Mesothelial cell of epicardium (in vitro differentiated cells): Measurements from ENCODE around the gene AK9. TPM values are rescaled to one million over a fixed set of nuclear protein-coding genes. Genes with fewer than 3 reads are reported as not detected.

ENCODE experiments used
- DNase-seq, 2 experiments: peaks; one replicate each; pipeline ENCODE4 v3.0.0; 2021; ENCODE audit warnings: low spot score in 2 of 2; ENCODE audit not compliant: unreplicated experiment in 2 of 2
- H3K27ac Mint-ChIP-seq: 2 replicates; pipeline ENCODE4 v1.8.0; 2021; ENCODE audit warnings: mixed read lengths
- H3K27me3 Mint-ChIP-seq: 2 replicates; pipeline ENCODE4 v1.8.0; 2021; ENCODE audit warnings: low read depth, mixed read lengths
- H3K36me3 Mint-ChIP-seq: 2 replicates; pipeline ENCODE4 v1.8.0; 2021; ENCODE audit warnings: mixed read lengths
- H3K4me1 Mint-ChIP-seq: 2 replicates; pipeline ENCODE4 v1.8.0; 2021; ENCODE audit warnings: mixed read lengths
- H3K4me3 Mint-ChIP-seq: 2 replicates; pipeline ENCODE4 v1.8.0; 2021; ENCODE audit warnings: mild to moderate bottlenecking, moderate library complexity, mixed read lengths
- H3K9me3 Mint-ChIP-seq: 2 replicates; pipeline ENCODE4 v1.8.0; 2021; ENCODE audit warnings: mixed read lengths
- total RNA-seq: library from RNA; stranded (reverse); gene quantifications from 3 replicates; pipeline ENCODE4 v1.2.1, GENCODE V29; 2021
- TF ChIP-seq, protein P1 (sequence below): fragments of 200-600 bp; sonication (generic); IDR thresholded peaks from one replicate; pipeline ENCODE4 v1.5.0; 2021; ENCODE audit warnings: antibody characterized with exemption; ENCODE audit not compliant: unreplicated experiment

The AK9 gene
- total RNA-seq, 1 donor from 2014 or later: 6.7 TPM

DNA sequence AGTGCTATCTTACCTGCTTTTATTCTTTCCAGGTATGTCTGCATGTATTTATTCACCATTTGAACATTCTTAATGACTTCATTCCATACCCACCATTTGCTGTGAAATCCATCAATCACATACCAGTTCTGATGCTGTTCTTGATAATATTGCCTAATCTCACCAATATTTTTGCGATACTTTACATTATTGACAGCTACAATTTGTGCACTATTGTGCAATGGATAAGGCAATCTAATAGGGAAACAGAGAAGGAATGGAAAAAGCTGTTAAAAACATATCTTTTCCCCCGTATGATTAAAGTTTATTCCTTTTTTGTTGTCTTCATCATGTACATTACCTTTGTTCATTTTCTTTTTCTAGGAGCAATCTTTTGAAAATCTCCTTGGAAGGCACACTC, 184.7 kb downstream of the AK9 start:
- no peaks in the 10 kb centered on the region for H3K36me3 Mint-ChIP-seq
- H3K9me3 Mint-ChIP-seq: peaks cover 4% of the 10 kb centered on the region
- H3K27me3 Mint-ChIP-seq: no peaks in the 10 kb centered on the region
- DNase-seq: no peak
- TF ChIP-seq, protein P1, sequence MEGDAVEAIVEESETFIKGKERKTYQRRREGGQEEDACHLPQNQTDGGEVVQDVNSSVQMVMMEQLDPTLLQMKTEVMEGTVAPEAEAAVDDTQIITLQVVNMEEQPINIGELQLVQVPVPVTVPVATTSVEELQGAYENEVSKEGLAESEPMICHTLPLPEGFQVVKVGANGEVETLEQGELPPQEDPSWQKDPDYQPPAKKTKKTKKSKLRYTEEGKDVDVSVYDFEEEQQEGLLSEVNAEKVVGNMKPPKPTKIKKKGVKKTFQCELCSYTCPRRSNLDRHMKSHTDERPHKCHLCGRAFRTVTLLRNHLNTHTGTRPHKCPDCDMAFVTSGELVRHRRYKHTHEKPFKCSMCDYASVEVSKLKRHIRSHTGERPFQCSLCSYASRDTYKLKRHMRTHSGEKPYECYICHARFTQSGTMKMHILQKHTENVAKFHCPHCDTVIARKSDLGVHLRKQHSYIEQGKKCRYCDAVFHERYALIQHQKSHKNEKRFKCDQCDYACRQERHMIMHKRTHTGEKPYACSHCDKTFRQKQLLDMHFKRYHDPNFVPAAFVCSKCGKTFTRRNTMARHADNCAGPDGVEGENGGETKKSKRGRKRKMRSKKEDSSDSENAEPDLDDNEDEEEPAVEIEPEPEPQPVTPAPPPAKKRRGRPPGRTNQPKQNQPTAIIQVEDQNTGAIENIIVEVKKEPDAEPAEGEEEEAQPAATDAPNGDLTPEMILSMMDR: no peak
- peaks cover 8% of the 10 kb centered on the region for H3K4me1 Mint-ChIP-seq
- no peak overlapping the region for H3K27ac Mint-ChIP-seq
- no peak overlapping the region for H3K4me3 Mint-ChIP-seq

DNA sequence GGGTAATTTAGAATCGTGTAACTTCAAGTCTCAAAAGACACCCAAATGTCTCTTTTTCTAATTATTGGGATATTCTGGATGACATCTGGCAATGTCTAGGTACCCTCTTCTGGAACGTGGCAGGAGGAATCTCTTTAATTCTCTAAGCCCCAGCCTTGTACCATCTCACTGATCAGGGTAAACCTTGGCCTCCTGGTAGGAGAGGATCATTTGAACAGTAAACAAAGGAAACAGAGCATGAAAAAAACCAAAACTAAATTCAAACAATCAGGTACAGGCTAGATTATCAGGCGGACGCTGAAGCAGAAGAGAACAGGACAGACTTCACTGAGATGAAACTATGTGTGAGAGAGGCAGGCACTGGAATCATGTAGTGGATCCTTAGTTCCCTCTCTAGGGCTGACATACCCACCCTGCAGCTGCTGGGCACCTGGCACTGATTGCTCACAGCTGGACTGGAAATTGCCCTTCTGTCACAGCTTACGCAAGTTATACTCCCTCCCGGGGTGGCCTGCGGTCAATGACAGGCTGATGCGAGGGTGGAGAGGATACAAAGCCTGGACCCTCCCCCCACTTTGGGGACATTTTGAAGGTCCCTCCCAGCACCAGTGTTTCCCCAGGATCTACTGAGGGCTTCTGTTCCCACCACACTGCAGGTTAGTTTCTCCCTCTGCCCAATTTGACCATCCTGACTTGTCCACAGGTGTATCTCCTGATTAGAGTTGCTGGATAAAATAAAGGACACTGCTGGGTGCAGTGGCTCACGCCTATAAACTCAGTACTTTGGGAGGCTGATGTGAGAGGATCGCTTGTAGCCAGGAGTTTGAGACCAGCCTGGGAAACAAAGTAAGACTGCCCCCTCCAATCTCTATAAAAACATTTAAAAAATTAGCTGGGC, 187.4 kb downstream of the AK9 start:
- no peak for DNase-seq
- Mint-ChIP-seq H3K4me1 (peaks cover 8% of the 10 kb centered on the region), H3K36me3 (no peaks in the 10 kb centered on the region), H3K27ac (no peak overlapping the region), H3K4me3 (no peak overlapping the region), H3K27me3 (no peaks in the 10 kb centered on the region), H3K9me3 (no peaks in the 10 kb centered on the region)
- TF ChIP-seq, protein P1: no peak

DNA sequence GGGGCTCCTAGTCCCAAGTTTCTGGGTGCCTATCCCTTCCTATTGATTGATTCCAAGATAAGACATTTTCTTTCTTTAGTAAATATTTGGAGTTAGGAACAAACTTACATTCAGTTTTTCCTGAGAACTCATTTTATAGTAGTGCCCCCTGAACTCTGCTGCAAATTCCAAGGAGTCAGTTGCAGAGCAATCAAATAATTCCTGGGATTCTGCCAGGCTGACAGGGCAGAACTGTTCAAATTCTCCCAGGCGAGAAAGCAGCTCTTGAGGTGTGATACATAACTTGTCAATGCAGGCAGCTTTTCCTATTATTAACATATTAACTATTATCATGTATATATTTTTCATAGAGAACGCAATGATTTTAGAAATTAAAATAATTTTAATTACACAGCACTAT, 192.1 kb downstream of the AK9 start:
- H3K36me3 Mint-ChIP-seq: no peaks in the 10 kb centered on the region
- no peak for DNase-seq
- H3K27ac Mint-ChIP-seq: no peak overlapping the region
- TF ChIP-seq, protein P1: no peak
- no peaks in the 10 kb centered on the region for H3K9me3 Mint-ChIP-seq
- peaks cover 19% of the 10 kb centered on the region for H3K4me1 Mint-ChIP-seq
- no peak overlapping the region for H3K4me3 Mint-ChIP-seq
- H3K27me3 Mint-ChIP-seq: no peaks in the 10 kb centered on the region

DNA sequence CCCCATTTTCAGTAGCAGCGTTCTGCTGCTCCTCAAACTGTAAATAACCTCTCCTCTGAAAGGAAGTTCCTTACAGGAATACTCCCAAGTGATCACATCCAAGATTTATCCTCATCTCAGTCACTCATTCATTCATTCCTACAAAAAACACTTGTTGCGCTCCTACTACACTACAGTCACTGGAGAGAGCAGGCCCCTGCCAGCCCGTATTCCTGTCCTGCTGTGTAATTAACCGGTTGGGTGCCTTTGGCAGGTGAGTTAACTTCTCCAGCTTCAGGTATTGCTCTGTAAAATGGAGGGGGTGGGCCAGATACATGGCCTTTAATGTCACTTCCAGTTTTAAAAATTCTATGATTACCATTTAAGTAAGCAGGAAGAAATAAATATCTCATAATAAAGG, 192.9 kb downstream of the AK9 start:
- TF ChIP-seq, protein P1: no peak
- Mint-ChIP-seq H3K27me3 (no peaks in the 10 kb centered on the region), H3K4me1 (peaks cover 19% of the 10 kb centered on the region), H3K36me3 (no peaks in the 10 kb centered on the region), H3K9me3 (no peaks in the 10 kb centered on the region), H3K27ac (no peak overlapping the region), H3K4me3 (no peak overlapping the region)
- no peak for DNase-seq

DNA sequence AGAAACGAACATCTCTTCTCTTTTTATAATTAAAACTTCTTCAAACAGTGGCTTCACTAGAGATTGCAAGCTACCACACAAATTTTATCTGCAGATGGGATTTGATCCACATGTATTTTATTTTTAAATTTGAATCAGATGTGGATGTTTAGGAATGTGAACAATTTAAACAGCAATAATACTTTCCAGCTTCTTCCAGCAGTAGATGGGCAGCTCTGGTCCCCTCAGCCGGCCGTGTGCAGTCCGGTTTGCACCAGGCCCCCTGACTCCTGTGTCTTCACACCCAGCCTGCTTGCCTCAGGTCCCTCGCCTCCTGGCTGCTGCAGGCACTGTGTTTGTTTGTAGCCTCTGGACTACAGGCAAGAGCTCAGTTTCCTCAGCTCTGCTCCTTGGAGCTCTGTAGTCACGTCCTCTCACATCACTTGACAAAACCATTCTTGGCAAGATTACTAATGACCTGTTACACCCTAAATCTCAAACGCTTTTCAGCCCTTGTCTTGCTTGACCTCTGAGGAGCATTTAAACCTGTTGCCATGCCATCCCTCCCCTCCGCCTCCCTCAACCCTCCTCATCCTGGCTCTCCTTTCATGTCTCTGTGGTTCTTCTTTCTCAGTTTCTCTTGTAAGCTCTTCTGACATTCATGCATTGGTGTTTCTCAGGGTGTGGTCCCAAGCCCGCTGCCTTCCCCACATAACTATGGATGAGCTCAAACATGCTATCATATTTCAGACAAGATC, 194.8 kb downstream of the AK9 start:
- Mint-ChIP-seq H3K36me3 (no peaks in the 10 kb centered on the region), H3K4me1 (peaks cover 25% of the 10 kb centered on the region), H3K27ac (no peak overlapping the region), H3K9me3 (no peaks in the 10 kb centered on the region), H3K4me3 (no peak overlapping the region), H3K27me3 (no peaks in the 10 kb centered on the region)
- DNase-seq: no peak
- TF ChIP-seq, protein P1: no peak
